Kasumi-1 (cell line): ENCODE measurements around the gene FSD2.
"Not testable (repeated sequence)": the region's sequence is repeated elsewhere in the genome, so short reads cannot be mapped to it uniquely, and the experiment has no call there.

ENCODE experiments used
- DNase-seq, 2 experiments: peaks; one replicate each; lab custom pipeline; 2025; lab: John Stamatoyannopoulos, UW

The FSD2 gene

DNA sequence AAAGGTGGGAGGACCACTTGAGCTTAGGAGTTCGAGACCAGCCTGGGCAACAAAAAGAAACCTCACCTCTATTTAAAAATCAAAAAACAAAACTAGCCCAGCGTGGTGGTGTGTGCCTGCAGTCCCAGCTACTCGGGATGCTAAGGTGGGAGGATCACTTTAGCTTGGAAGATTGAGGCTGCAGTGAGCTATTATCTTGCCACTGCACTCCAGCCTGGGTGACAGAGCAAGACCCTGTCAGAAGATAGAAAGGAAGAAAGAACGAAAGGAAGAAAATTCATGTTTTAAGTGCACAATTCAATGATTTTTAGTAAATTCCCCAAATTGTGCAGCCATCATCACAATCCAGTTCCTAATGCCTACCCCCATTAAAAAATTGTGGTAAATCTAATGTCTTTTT, 7.8 kb downstream of the FSD2 start:
- DNase-seq, result no peak

DNA sequence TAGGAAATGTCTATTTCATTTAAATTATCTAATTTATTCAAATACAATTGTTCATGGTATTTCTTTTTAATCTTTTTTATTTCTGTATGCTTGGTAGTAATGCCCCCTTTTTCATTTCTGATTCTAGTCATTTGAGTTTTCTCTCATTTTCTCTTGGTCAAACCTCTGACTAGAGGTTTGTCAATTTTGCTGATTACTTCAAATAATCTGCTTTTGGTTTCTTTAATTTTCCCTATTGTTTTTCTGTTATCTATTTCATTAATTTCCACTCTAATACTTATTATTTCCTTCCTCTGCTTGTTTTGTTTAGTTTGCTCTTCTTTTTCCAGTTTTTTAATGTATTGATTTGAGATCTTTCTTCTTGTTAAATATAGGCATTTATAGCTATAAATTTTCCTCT, 12.1 kb downstream of the FSD2 start:
- no peak for DNase-seq

DNA sequence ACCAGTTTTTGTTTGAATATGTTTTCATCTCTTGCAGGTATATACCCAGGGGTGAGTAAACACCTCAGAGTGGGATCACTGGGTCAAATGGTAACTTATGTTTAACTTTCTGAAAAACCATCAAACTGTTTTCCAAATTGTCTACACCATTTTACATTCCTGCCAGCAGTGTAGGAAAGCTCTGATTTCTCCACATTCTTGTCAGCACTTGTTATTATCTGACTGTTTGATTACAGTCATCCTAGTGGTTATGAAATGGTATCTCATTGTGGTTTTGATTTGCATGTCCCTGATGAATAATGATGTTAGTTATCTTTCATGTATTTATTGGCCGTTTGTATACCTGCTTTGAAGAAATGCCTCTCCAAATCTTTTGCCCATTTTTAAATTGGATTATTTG, 13.8 kb downstream of the FSD2 start:
- DNase-seq, result no peak

DNA sequence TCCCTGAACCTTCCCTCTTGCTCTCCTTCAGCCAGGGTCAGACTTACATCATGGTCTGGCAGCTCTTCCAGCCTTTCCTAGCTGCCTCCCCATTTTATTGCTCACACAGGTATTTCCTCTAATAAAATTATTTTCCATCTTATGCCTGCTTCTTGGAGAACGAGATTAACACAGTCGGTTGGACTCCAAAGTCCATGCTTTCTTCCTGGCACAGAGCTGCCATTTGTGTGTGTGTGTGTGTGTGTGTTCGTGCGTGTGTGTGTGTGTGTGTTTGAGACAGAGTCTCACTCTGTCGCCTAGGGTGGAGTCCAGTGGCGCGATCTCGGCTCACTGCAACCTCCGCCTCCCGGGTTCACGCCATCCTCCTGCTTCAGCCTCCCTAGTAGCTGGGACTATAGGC, 15.5 kb downstream of the FSD2 start:
- no peak for DNase-seq

DNA sequence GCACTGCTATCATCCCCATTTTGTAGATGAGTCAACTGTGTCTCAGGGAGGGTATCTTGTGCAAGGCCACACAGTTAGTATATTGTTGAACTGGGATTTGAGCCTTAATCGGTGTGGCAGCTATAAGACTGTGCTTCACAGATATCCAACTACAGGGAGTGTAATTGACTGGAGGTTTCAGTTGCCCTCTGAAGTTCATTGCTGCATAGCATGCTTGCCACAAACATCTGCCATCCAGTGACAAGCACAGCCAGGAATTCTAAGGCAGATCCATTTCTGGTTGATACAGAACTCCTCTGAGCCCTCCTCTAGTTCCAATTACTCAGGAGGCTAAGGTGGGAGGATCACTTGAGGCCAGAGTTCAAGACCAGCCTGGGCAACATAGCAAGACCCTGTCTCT, 16.4 kb downstream of the FSD2 start:
- no peak for DNase-seq

- DNase-seq, result no peak
These were observed 17.4 kb downstream of the FSD2 start for GRCh38 chr15:82788496-82788895.

DNA sequence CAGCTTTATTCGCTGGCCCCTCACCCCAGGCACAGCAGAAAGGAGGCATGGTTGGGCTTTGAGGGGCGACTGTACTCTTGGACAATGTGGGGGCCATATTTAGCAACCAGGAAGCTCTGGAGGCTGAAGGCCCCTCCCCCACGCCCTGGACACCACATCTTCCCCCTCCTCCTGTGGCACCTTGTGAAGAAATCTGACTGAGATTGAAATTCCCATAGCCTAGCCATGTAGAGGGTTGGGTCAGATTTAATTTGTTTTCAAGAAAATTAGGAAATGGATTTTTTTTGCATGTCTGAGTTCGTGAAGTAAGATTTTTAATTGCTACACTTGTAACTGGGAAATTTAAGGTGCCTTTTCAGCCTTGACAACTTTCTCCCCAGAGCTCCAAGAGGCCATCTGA, 24.5 kb downstream of the FSD2 start:
- DNase-seq, result no peak

DNA sequence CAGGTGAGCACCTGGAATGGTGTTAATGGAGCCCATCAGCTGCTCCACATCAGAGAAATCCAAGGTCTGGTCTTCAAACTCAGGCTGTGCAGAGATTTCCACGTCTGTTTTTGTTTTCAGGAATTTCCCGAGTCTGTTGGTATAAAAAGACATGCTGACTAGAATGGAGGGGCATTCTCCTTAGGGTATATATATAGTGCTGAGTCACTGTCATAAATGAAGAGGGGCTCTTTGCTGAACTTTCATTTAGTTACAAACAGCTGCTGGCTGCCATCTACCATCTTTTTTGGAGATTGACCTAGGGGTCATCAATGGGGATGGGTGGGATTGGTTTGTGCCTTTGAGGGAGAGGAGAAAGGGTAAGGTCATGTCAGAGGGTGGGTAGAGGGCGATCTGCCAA, 27.1 kb downstream of the FSD2 start:
- DNase-seq, result no peak

DNA sequence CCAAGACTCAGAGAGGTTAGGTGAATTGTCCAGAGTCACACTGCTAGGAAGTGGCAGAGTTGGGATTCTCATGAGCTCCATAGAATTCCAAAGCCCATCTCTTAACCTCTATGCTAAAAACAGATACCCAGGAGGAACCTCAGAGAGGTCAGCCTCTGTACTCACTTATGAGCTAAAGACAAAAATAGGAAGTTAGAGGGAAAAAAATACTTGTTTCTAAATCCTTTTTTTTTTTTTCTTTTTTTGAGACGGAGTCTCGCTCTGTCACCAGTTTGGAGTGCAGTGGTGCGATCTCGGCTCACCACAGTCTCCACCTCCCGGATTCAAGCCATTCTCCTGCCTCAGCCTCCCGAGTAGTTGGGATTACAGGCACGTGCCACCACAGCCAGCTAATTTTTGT, 31.4 kb downstream of the FSD2 start:
- DNase-seq, result no peak

DNA sequence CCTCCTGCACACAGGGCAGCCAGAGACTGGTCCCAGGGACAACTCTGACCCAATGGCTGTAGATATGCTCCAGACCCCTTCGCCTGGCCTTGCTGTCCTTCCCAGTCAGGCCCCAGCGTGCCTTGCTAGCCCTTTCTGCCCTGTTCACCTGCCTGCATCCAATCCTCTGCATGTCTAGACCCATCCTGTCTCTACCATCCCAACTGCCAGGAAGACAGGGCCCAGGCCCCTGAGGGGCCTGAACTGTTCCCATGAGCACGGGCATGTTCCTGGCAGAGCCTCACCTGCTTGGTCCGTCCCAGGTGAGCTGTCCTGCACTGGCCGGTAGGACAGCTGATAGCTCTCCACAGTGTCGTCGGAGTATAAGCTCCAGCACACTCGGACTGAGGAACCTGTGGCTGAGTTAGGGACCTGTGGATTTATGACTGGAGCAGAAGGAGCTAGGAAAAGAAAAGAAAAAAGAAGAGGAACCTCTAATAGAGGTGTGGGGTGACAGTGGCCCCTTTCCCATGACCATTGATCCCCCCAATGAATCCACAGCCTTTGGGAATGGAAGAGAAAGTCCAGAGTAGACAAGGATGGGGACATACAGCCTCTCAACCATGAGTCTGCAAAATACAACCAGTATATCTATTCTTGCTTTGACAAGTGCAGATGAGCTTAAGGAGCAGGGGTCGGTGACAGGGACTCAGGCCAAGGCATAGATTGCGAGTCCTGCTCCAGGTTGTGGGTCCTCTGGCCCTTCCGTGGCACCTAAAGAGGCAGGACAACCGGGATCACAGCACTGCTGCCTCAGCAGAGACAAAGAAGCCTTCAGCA, 33.9 kb downstream of the FSD2 start:
- DNase-seq, result no peak

- DNase-seq, result no peak
These were observed 37.3 kb downstream of the FSD2 start for GRCh38 chr15:82768414-82769054.

DNA sequence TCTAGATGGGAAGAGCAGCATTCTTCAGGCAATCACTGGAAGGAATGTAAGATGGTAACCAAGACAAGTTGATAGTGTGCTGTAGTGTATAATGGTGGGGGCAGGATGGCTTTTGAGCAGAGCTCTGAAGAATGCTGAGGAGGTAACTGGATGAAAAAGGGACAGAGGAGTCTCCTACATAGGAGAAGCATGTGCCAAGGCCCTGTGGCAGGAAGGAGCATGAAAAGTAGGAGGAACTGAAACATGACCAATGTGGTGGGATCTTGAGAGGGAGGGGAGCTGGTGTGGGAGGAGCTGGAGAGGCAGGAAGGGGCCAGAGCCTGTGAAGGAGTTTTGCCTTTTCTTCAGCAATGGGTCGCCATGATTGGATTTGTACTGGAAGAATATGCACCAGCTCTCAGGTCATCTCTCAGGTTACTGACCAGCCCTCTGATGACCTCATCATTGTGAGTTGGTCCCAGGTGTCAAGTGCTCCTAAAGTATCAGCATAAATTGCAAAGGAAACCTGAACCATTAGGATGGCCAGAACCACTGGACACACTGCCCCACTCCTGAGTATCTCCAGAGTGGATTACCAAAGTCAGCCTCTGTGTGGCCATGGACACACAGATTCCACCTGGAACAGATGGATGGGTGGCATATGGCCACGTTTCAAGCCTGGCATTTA, 38.6 kb downstream of the FSD2 start:
- no peak for DNase-seq

- DNase-seq, result not testable (repeated sequence)
These were observed 39.7 kb downstream of the FSD2 start for GRCh38 chr15:82766201-82766600.

DNA sequence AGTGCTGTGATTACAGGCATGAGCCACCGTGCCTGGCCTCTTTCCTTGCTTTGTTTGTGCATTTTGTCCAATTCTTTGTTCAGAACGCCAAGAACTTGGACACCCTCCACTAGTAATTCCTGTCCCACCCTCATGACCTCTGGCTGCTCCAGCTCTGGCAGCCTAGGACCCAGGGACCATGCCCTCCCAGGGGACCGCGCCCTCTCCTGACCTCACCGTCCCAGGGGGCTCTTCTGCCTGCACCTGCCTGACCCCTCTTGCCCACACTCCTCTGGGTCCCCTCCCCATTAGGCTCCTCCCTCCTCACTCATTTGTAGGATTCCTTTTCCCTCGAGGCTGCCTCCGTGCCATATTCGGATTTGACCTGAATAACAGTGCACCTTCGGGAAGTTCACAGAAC, 41.1 kb downstream of the FSD2 start:
- DNase-seq, result no peak

DNA sequence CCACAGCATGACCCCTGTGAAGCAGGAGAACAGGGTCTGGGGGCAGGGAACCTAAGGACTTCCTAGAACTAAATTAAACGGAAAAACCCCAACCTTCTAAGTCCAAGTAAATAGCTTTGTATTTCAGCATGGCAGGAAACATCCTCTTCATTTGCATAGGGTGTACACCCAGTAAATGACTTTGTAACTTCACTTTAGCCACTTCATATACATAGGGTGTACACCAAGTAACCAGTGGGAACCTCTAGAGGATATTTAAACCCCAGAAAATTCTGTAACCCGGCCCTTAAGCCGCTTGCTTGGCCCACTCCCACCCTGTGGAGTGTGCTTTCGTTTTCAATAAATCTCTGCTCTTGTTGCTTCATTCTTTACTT, 41.8 kb downstream of the FSD2 start:
- no peak for DNase-seq

- DNase-seq, result no peak
These were observed 42.3 kb downstream of the FSD2 start for GRCh38 chr15:82763361-82764116.

DNA sequence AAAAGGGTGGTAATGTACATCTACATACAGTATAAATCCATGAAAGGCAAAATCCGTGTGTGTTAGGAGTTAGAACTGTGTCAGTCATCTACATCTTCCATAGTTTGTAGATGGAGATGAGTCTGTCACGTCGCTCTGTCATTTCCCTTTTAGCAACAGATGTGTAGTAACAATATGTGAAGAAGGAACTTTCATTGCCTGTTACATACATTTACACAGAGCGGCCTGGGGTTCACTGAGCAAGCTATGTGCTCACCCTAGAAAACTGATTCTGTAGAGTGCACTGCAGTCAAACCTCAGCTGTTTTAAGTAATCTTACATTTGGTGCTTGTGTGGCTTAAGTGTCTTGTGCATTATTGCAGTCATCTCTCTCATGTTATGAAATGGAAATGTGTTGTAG, 54.6 kb downstream of the FSD2 start:
- DNase-seq, result peak; percentile 25 to 49

GRCh38 chr15:82750831-82751180, 55.1 kb downstream of the FSD2 start:
- DNase-seq, result no peak

DNA sequence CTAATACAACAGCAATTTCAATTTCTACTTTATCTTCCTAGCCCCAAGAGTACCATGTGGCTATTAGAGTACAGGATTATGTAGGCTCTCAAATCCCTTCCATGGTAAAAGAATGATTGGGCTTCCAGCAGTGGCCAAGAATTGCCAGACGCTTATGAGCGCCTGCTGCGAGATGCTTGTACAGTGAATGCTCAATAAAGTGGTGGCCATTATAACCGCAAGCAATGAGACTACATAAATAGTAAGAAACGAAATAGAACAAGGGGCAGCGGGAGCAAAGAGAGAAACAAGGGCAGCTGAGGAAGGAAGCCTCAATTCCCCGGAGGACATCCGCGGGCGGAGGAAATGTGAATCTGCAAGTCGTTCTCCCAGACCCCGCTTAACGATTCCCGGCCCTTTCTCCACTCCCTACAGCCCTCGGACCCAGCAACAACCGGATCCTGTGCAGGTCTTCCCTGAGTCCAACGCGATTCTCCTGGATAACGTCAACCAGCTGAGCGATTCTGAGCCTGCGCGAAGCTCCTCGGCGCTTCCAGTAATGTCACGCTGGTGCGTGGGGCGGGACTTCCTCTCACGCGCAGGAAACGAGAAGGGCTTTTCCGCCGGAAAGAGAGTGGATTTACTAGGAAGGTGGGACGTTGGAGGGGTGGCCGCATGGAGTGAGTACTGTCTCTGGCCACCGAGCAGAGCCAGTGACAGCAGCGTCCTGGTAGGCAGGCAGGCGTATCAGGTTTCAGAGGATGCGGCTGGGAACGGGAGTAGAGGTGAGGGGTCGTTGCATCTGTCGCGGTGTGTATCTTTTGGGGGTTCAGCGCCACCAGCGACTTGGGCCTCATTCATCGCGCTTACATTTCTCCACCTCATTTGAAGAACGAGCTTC, 55.7 kb downstream of the FSD2 start:
- peak; percentile 95 to 97 for DNase-seq

DNA sequence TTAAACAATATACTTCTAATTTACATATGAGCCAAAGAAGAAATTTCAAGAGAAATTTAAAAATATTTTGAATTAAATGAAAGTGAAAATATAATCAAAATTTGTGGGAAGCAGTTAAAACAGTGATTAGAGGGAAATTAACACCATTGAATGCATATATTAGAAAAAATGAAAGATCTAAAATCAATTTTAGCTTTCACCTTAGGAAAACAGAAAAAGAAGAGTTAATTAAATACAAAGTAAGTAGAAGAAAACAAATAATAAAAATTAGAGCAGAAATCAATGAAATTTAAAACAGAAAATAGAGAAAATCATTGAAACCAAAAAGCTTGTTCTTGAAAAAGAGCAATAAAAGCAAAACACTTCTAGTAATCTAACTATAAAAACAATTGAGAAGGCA, 57.6 kb downstream of the FSD2 start:
- no peak for DNase-seq

DNA sequence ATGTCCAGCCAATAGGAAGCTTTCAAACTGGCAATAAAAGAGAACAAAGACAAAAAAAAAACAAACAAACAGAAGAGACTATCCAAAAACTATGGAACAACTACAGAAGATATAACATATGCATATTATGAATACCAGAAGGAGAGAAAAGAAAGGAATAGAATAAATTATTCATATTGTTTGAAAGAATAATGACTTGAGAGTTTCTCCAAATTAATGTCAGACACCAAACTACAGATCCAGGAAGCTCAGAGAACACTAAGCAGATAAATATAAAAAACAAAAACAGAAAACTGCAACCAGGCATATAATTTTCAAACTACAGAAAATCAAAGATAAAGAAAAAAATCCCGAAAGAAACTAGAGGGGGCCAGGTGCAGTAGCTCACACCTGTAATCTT, 62.1 kb downstream of the FSD2 start:
- no peak for DNase-seq

- DNase-seq, result no peak
These were observed 63.7 kb downstream of the FSD2 start for GRCh38 chr15:82742134-82742533.
